ENCODE data around the gene SYNPO2.

- TF ChIP-seq CTCF (IDR thresholded peaks at IDR 0.05) = no peak
- TF ChIP-seq POLR2A (IDR thresholded peaks at IDR 0.05) = no peak
These were observed 135.4 kb downstream of the SYNPO2 start for GRCh38 chr4:119024102-119024501.

Data from testis (tissue), 2 donors.